ENCODE results near the gene KRTAP5-8. TPM values are rescaled to one million over a fixed set of nuclear protein-coding genes. Genes with fewer than 3 reads are reported as not detected.

KRTAP5-8 gene
- total and polyA plus RNA-seq, 7 experiments from 2014 or later = not detected

GRCh38 chr11:71491940-71492339, 45.9 kb upstream of the KRTAP5-8 start:
- no peaks in the 10 kb centered on the region for H3K27me3 ChIP-seq (ENCODE audit: control insufficient read depth in 2 of 2, insufficient read depth in 2 of 2, low read length in 2 of 2)
- H3K4me3 ChIP-seq (ENCODE audit: low read length) = no peak overlapping the region
- H3K27me3 Mint-ChIP-seq = no peaks in the 10 kb centered on the region
- peaks cover 0 to 25% (median 0%) of the 10 kb centered on the region in 7 donors for H3K4me1 Mint-ChIP-seq
- H3K9me3 ChIP-seq (ENCODE audit: control insufficient read depth in 2 of 3, low read length in 3 of 3) = no peaks in the 10 kb centered on the region
- CTCF ChIA-PET = interaction anchor here (0.6 kb wide), 1 partner anchor 977 kb away, joined by 3 read pairs; no protein-coding TSS in a partner anchor
- peak overlapping the region in 1 of 9 donors; percentile 10 for H3K27ac Mint-ChIP-seq
- no peaks in the 10 kb centered on the region for H3K4me1 ChIP-seq (ENCODE audit: control insufficient read depth in 2 of 2, insufficient read depth in 2 of 2, low read length in 2 of 2)
- peaks cover 28 to 87% (median 52%) of the 10 kb centered on the region in 5 donors for H3K36me3 Mint-ChIP-seq
- no peak overlapping the region for H3K27ac ChIP-seq (ENCODE audit: low read depth, low read length)
- H3K9me3 Mint-ChIP-seq = no peaks in the 10 kb centered on the region
- POLR2A ChIA-PET = no interaction called here
- ATAC-seq = no peak
- intact Hi-C loops (cut with micrococcal nuclease) = no loop called here
- no peak for DNase-seq
- peaks cover 0 to 85% (median 12%) of the 10 kb centered on the region in 3 experiments for H3K36me3 ChIP-seq (ENCODE audit: control insufficient read depth in 2 of 3, insufficient read depth in 3 of 3, low read length in 3 of 3)
- no peak overlapping the region for H3K4me3 Mint-ChIP-seq

- Mint-ChIP-seq H3K4me3 (no peak overlapping the region), H3K9me3 (no peaks in the 10 kb centered on the region), H3K36me3 (peaks cover 33 to 87% (median 69%) of the 10 kb centered on the region in 5 donors), H3K4me1 (peaks cover 0 to 5% (median 0%) of the 10 kb centered on the region in 7 donors), H3K27me3 (no peaks in the 10 kb centered on the region), H3K27ac (peak overlapping the region in 1 of 9 donors; percentile 31)
- intact Hi-C loops (cut with micrococcal nuclease) = no loop called here
- Histone ChIP-seq H3K4me1 (ENCODE audit: control insufficient read depth in 2 of 2, insufficient read depth in 2 of 2, low read length in 2 of 2) (no peaks in the 10 kb centered on the region), H3K36me3 (ENCODE audit: control insufficient read depth in 2 of 3, insufficient read depth in 3 of 3, low read length in 3 of 3) (peaks cover 7 to 93% (median 21%) of the 10 kb centered on the region in 3 experiments), H3K27me3 (ENCODE audit: control insufficient read depth in 2 of 2, insufficient read depth in 2 of 2, low read length in 2 of 2) (no peaks in the 10 kb centered on the region), H3K9me3 (ENCODE audit: control insufficient read depth in 2 of 3, low read length in 3 of 3) (no peaks in the 10 kb centered on the region), H3K27ac (ENCODE audit: low read depth, low read length) (no peak overlapping the region), H3K4me3 (ENCODE audit: low read length) (no peak overlapping the region)
- DNase-seq (peak in 1 of 9 donors; percentile 17), ATAC-seq (no peak)
- CTCF ChIA-PET = no interaction called here
- POLR2A ChIA-PET = no interaction called here
These were observed 42.3 kb upstream of the KRTAP5-8 start for GRCh38 chr11:71495286-71496230.

- DNase-seq (no peak), ATAC-seq (no peak)
- Mint-ChIP-seq H3K9me3 (no peaks in the 10 kb centered on the region), H3K4me3 (no peak overlapping the region), H3K36me3 (peaks cover 35 to 89% (median 68%) of the 10 kb centered on the region in 5 donors), H3K27me3 (no peaks in the 10 kb centered on the region), H3K27ac (no peak overlapping the region), H3K4me1 (peaks cover 0 to 5% (median 0%) of the 10 kb centered on the region in 7 donors)
- no peak overlapping the region for H3K4me3 ChIP-seq (ENCODE audit: low read length)
- H3K27ac ChIP-seq (ENCODE audit: low read depth, low read length) = no peak overlapping the region
- intact Hi-C loops (cut with micrococcal nuclease) = no loop called here
- no peaks in the 10 kb centered on the region for H3K4me1 ChIP-seq (ENCODE audit: control insufficient read depth in 2 of 2, insufficient read depth in 2 of 2, low read length in 2 of 2)
- ChIA-PET POLR2A (no interaction called here), CTCF (no interaction called here)
- no peaks in the 10 kb centered on the region for H3K9me3 ChIP-seq (ENCODE audit: control insufficient read depth in 2 of 3, low read length in 3 of 3)
- peaks cover 7 to 93% (median 21%) of the 10 kb centered on the region in 3 experiments for H3K36me3 ChIP-seq (ENCODE audit: control insufficient read depth in 2 of 3, insufficient read depth in 3 of 3, low read length in 3 of 3)
- no peaks in the 10 kb centered on the region for H3K27me3 ChIP-seq (ENCODE audit: control insufficient read depth in 2 of 2, insufficient read depth in 2 of 2, low read length in 2 of 2)
These were observed 41.4 kb upstream of the KRTAP5-8 start for GRCh38 chr11:71496421-71496820.

DNA sequence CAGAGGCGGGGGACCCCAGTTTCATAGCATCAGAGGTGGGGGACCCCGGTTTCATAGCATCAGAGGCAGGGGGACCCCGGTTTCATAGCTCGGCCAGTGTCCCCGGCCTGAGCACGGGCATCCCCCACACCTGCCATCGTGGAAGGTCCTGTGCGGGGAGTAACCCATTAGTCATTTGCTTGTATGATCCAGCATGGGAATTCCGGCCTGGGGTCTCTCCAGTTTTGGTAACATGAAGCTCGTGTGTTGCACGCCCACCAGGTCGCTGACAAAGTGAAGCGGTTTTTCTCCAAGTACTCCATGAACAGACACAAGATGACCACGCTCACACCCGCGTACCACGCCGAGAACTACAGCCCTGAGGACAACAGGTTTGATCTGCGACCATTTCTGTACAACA, 39.7 kb upstream of the KRTAP5-8 start:
- H3K27ac Mint-ChIP-seq = no peak overlapping the region

DNA sequence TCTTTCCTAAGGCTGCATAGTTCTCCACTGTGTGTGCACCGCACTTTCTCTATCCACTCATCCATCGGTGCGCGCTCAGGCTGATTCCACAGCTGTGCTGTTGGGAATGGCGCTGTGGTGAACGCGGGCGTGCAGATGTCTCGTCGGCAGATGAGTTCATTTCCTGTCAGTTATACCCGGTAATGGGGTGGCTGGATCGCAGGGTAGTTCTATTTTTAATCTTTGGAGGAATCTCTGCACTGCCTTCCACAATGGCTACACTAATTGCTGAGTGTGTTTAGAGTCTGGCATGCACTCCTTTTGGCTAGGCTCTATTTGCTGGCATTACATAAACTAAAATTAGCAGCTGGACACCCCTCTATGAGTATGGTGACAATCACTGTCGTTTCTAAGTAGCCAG, 38.7 kb upstream of the KRTAP5-8 start:
- no peak for ATAC-seq
- H3K36me3 Mint-ChIP-seq = peaks cover 26 to 93% (median 63%) of the 10 kb centered on the region in 5 donors
- H3K27me3 Mint-ChIP-seq = no peaks in the 10 kb centered on the region

More for the DNA sequence above, 39.7 kb upstream of the KRTAP5-8 start:
- H3K36me3 ChIP-seq (ENCODE audit: control insufficient read depth in 2 of 3, insufficient read depth in 3 of 3, low read length in 3 of 3) = peaks cover 7 to 89% (median 13%) of the 10 kb centered on the region in 3 experiments
- POLR2A ChIA-PET = no interaction called here
- H3K4me3 ChIP-seq (ENCODE audit: low read length) = no peak overlapping the region
- H3K27ac ChIP-seq (ENCODE audit: low read depth, low read length) = no peak overlapping the region
- no peaks in the 10 kb centered on the region for H3K27me3 Mint-ChIP-seq
- H3K4me3 Mint-ChIP-seq = no peak overlapping the region
- CTCF ChIA-PET = no interaction called here
- ATAC-seq = no peak
- H3K36me3 Mint-ChIP-seq = peaks cover 26 to 87% (median 57%) of the 10 kb centered on the region in 5 donors
- no peak for DNase-seq
- intact Hi-C loops (cut with micrococcal nuclease) = no loop called here
- peaks cover 0 to 5% (median 0%) of the 10 kb centered on the region in 7 donors for H3K4me1 Mint-ChIP-seq
- no peaks in the 10 kb centered on the region for H3K4me1 ChIP-seq (ENCODE audit: control insufficient read depth in 2 of 2, insufficient read depth in 2 of 2, low read length in 2 of 2)
- H3K9me3 ChIP-seq (ENCODE audit: control insufficient read depth in 2 of 3, low read length in 3 of 3) = no peaks in the 10 kb centered on the region
- H3K27me3 ChIP-seq (ENCODE audit: control insufficient read depth in 2 of 2, insufficient read depth in 2 of 2, low read length in 2 of 2) = no peaks in the 10 kb centered on the region
- peaks cover 0 to 2% (median 0%) of the 10 kb centered on the region in 11 donors for H3K9me3 Mint-ChIP-seq

DNA sequence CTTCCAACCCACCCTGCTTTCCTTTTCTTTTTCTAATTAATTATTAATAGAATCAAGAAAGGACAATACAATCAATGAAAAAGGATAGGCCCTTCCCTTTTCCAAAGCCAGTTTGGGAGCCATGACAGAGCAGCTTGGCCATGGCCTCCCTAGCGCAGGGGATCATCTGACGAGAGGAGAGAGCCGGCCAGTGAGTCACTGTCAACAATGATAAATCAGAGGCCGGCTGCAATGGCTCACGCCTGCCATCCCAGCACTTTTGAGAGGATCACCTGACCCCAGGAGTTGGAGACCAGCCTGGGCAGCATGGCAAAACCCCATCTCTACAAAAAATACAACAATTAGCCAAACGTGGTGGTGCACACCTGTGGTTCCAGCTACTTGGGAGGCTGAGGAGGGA, 38.3 kb upstream of the KRTAP5-8 start:
- no peaks in the 10 kb centered on the region for H3K27me3 ChIP-seq (ENCODE audit: control insufficient read depth in 2 of 2, insufficient read depth in 2 of 2, low read length in 2 of 2)
- CTCF ChIA-PET = no interaction called here
- ATAC-seq (no peak), DNase-seq (no peak)
- no peaks in the 10 kb centered on the region for H3K27me3 Mint-ChIP-seq
- peaks cover 28 to 91% (median 63%) of the 10 kb centered on the region in 5 donors for H3K36me3 Mint-ChIP-seq
- peaks cover 0 to 2% (median 0%) of the 10 kb centered on the region in 11 donors for H3K9me3 Mint-ChIP-seq
- no peaks in the 10 kb centered on the region for H3K9me3 ChIP-seq (ENCODE audit: control insufficient read depth in 2 of 3, low read length in 3 of 3)
- H3K4me1 Mint-ChIP-seq = peaks cover 0 to 5% (median 0%) of the 10 kb centered on the region in 7 donors
- no peak overlapping the region for H3K27ac Mint-ChIP-seq
- intact Hi-C loops (cut with micrococcal nuclease) = no loop called here
- H3K27ac ChIP-seq (ENCODE audit: low read depth, low read length) = no peak overlapping the region
- H3K4me3 ChIP-seq (ENCODE audit: low read length) = no peak overlapping the region
- no peak overlapping the region for H3K4me3 Mint-ChIP-seq
- POLR2A ChIA-PET = no interaction called here
- H3K36me3 ChIP-seq (ENCODE audit: control insufficient read depth in 2 of 3, insufficient read depth in 3 of 3, low read length in 3 of 3) = peaks cover 7 to 92% (median 17%) of the 10 kb centered on the region in 3 experiments
- no peaks in the 10 kb centered on the region for H3K4me1 ChIP-seq (ENCODE audit: control insufficient read depth in 2 of 2, insufficient read depth in 2 of 2, low read length in 2 of 2)

More for the DNA sequence above, 38.7 kb upstream of the KRTAP5-8 start:
- no peaks in the 10 kb centered on the region for H3K9me3 ChIP-seq (ENCODE audit: control insufficient read depth in 2 of 3, low read length in 3 of 3)
- intact Hi-C loops (cut with micrococcal nuclease) = no loop called here
- H3K4me3 ChIP-seq (ENCODE audit: low read length) = no peak overlapping the region
- Mint-ChIP-seq H3K4me1 (peaks cover 0 to 5% (median 0%) of the 10 kb centered on the region in 7 donors), H3K9me3 (peaks cover 0 to 2% (median 0%) of the 10 kb centered on the region in 11 donors), H3K4me3 (peak overlapping the region in 1 of 10 donors; percentile 15), H3K27ac (no peak overlapping the region)
- H3K36me3 ChIP-seq (ENCODE audit: control insufficient read depth in 2 of 3, insufficient read depth in 3 of 3, low read length in 3 of 3) = peaks cover 7 to 92% (median 17%) of the 10 kb centered on the region in 3 experiments
- no peak overlapping the region for H3K27ac ChIP-seq (ENCODE audit: low read depth, low read length)
- CTCF ChIA-PET = no interaction called here
- POLR2A ChIA-PET = no interaction called here
- no peak for DNase-seq
- H3K27me3 ChIP-seq (ENCODE audit: control insufficient read depth in 2 of 2, insufficient read depth in 2 of 2, low read length in 2 of 2) = no peaks in the 10 kb centered on the region
- no peaks in the 10 kb centered on the region for H3K4me1 ChIP-seq (ENCODE audit: control insufficient read depth in 2 of 2, insufficient read depth in 2 of 2, low read length in 2 of 2)

Data from naive thymus-derived CD4-positive, alpha-beta T cell (primary cell).